ENCODE measurements around the gene TSPAN18. TPM values are rescaled to one million over a fixed set of nuclear protein-coding genes. Genes with fewer than 3 reads are reported as not detected.

TSPAN18 gene
- total RNA-seq, 1 donor from 2014 or later, result 31.7 TPM

DNA sequence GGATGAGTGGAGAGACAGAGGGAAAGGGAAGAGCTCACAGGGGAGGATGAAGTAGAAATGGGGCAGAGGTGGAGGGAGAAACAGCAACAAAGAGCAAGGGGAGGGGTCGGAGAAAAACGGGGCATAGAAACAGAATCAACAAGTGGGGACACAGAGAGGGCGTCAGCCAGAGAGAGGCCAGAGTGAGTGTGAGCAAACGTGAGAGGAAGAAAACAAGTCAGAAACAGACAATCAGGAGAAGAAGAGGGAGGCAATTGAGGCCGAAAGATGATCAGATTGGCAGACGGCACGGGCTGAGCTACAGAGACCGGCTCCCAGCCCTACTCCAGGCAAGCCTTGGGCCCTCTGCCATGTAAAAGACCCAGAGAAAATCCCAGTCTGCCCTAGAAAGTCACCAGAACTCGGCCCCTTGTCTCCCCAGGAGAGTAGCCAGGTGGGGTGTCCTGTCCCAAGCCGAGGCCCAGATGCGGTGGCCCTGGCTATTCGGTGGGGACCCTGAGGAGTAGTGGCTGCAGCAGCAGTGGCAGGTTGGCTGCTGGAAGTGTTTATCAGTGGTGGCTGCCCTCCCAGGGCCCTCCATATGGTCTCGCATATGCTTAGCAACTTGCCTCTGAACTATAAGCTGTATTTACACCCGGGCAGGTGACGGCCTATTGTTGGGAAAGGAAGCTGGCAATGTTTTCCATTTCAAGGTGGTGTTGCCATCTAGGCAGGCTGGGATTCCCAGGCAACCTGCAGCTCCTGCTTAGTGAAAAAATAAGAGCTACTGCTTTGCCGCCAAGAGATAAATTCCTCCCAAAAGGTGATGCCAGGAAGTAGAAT, 14.8 kb upstream of the TSPAN18 start:
- Histone ChIP-seq H2AFZ (ENCODE audit: low read depth, low read length) (no peak overlapping the region), H3K4me2 (ENCODE audit: low read length) (no peak overlapping the region), H3K79me2 (ENCODE audit: insufficient read depth, low read length) (no peaks in the 10 kb centered on the region), H3K4me3 (ENCODE audit: insufficient read depth, low read depth, low read length) (no peak overlapping the region), H4K20me1 (ENCODE audit: insufficient read depth, low read length) (no peaks in the 10 kb centered on the region), H3K27me3 (ENCODE audit: insufficient read depth, low read length) (peaks cover 19% of the 10 kb centered on the region), H3K27ac (ENCODE audit: low read depth, low read length) (no peak overlapping the region), H3K4me1 (ENCODE audit: insufficient read depth, low read length) (no peaks in the 10 kb centered on the region), H3K9ac (ENCODE audit: low read length) (no peak overlapping the region), H3K9me3 (ENCODE audit: insufficient read depth, low read depth, low read length) (no peaks in the 10 kb centered on the region), H3K36me3 (ENCODE audit: insufficient read depth, low read length) (no peaks in the 10 kb centered on the region)
- no peak overlapping the region for H3K27ac Mint-ChIP-seq (ENCODE audit: unreplicated experiment)
- H3K4me3 Mint-ChIP-seq (ENCODE audit: unreplicated experiment), result no peak overlapping the region
- DNase-seq (ENCODE audit: low read depth), result no peak
- TF ChIP-seq, protein P1, sequence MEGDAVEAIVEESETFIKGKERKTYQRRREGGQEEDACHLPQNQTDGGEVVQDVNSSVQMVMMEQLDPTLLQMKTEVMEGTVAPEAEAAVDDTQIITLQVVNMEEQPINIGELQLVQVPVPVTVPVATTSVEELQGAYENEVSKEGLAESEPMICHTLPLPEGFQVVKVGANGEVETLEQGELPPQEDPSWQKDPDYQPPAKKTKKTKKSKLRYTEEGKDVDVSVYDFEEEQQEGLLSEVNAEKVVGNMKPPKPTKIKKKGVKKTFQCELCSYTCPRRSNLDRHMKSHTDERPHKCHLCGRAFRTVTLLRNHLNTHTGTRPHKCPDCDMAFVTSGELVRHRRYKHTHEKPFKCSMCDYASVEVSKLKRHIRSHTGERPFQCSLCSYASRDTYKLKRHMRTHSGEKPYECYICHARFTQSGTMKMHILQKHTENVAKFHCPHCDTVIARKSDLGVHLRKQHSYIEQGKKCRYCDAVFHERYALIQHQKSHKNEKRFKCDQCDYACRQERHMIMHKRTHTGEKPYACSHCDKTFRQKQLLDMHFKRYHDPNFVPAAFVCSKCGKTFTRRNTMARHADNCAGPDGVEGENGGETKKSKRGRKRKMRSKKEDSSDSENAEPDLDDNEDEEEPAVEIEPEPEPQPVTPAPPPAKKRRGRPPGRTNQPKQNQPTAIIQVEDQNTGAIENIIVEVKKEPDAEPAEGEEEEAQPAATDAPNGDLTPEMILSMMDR (IDR thresholded peaks at IDR 0.05; ENCODE audit: insufficient read depth, low read depth, low read length), result no peak
- no peak for TF ChIP-seq EZH2 (IDR thresholded peaks at IDR 0.05; ENCODE audit: insufficient read depth, low read length)
- no peaks in the 10 kb centered on the region for H3K36me3 Mint-ChIP-seq (ENCODE audit: low read depth, unreplicated experiment)
- H3K27me3 Mint-ChIP-seq (ENCODE audit: low read depth, unreplicated experiment), result peaks cover 51% of the 10 kb centered on the region
- peaks cover 17% of the 10 kb centered on the region for H3K4me1 Mint-ChIP-seq (ENCODE audit: low read depth, unreplicated experiment)
- H3K9me3 Mint-ChIP-seq (ENCODE audit: unreplicated experiment), result peaks cover 10% of the 10 kb centered on the region
- FAIRE-seq, result no peak

DNA sequence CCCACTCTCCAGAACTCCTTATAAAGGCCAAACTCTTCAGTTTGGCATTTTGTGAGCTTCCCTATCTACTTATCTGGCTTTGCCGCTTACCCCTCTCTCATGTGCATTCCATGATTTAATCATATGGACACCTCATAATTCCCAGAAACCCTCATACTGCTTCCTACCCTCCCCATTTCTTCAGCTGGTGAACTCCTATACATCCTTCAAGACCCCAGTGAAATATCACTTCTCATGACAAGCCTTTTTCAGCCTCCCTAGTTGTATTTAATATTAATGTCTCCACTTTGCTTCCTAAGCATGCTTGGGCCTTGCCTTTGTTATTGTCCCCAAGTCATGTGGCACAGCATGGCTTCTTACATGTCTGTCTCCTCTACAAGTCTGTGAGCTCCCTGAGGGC, 13.7 kb upstream of the TSPAN18 start:
- Histone ChIP-seq H3K4me2 (ENCODE audit: low read length) (no peak overlapping the region), H4K20me1 (ENCODE audit: insufficient read depth, low read length) (no peaks in the 10 kb centered on the region), H3K27me3 (ENCODE audit: insufficient read depth, low read length) (peaks cover 22% of the 10 kb centered on the region), H2AFZ (ENCODE audit: low read depth, low read length) (no peak overlapping the region), H3K36me3 (ENCODE audit: insufficient read depth, low read length) (no peaks in the 10 kb centered on the region), H3K79me2 (ENCODE audit: insufficient read depth, low read length) (no peaks in the 10 kb centered on the region), H3K9me3 (ENCODE audit: insufficient read depth, low read depth, low read length) (no peaks in the 10 kb centered on the region), H3K4me1 (ENCODE audit: insufficient read depth, low read length) (no peaks in the 10 kb centered on the region), H3K4me3 (ENCODE audit: insufficient read depth, low read depth, low read length) (no peak overlapping the region), H3K9ac (ENCODE audit: low read length) (no peak overlapping the region), H3K27ac (ENCODE audit: low read depth, low read length) (no peak overlapping the region)
- TF ChIP-seq, protein P1 (IDR thresholded peaks at IDR 0.05; ENCODE audit: insufficient read depth, low read depth, low read length), result no peak
- no peak for TF ChIP-seq EZH2 (IDR thresholded peaks at IDR 0.05; ENCODE audit: insufficient read depth, low read length)
- Mint-ChIP-seq H3K4me3 (ENCODE audit: unreplicated experiment) (no peak overlapping the region), H3K4me1 (ENCODE audit: low read depth, unreplicated experiment) (peaks cover 17% of the 10 kb centered on the region), H3K9me3 (ENCODE audit: unreplicated experiment) (peaks cover 8% of the 10 kb centered on the region), H3K27ac (ENCODE audit: unreplicated experiment) (no peak overlapping the region), H3K36me3 (ENCODE audit: low read depth, unreplicated experiment) (no peaks in the 10 kb centered on the region), H3K27me3 (ENCODE audit: low read depth, unreplicated experiment) (peaks cover 61% of the 10 kb centered on the region)
- FAIRE-seq (no peak), DNase-seq (ENCODE audit: low read depth) (no peak)

DNA sequence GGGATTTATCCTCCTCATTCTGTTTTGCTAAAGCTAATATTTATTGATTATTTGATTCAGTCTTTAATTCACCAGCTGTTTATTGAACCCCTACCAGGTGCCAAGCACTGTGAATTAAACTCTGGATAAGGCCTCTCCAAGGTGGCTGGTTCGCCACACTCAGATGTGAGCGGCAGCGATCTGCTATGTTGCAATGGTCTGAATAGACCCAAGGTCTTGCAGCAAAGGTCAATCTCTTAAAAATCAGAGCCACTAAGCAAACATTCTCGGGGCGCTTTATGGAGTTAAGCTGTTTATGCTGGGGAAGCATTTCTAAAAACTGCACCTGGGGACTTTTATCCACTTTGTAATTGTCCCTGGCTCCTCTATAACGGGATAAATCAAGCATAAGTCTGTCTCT, 10.5 kb upstream of the TSPAN18 start:
- Histone ChIP-seq H3K9ac (ENCODE audit: low read length) (no peak overlapping the region), H3K27ac (ENCODE audit: low read depth, low read length) (no peak overlapping the region), H3K4me2 (ENCODE audit: low read length) (no peak overlapping the region), H4K20me1 (ENCODE audit: insufficient read depth, low read length) (no peaks in the 10 kb centered on the region), H2AFZ (ENCODE audit: low read depth, low read length) (no peak overlapping the region), H3K79me2 (ENCODE audit: insufficient read depth, low read length) (no peaks in the 10 kb centered on the region), H3K9me3 (ENCODE audit: insufficient read depth, low read depth, low read length) (no peaks in the 10 kb centered on the region), H3K4me3 (ENCODE audit: insufficient read depth, low read depth, low read length) (no peak overlapping the region), H3K27me3 (ENCODE audit: insufficient read depth, low read length) (peaks cover 23% of the 10 kb centered on the region), H3K4me1 (ENCODE audit: insufficient read depth, low read length) (no peaks in the 10 kb centered on the region), H3K36me3 (ENCODE audit: insufficient read depth, low read length) (no peaks in the 10 kb centered on the region)
- no peak overlapping the region for H3K27ac Mint-ChIP-seq (ENCODE audit: unreplicated experiment)
- peaks cover 74% of the 10 kb centered on the region for H3K27me3 Mint-ChIP-seq (ENCODE audit: low read depth, unreplicated experiment)
- H3K4me3 Mint-ChIP-seq (ENCODE audit: unreplicated experiment), result no peak overlapping the region
- TF ChIP-seq EZH2 (IDR thresholded peaks at IDR 0.05; ENCODE audit: insufficient read depth, low read length), result no peak
- TF ChIP-seq, protein P1 (IDR thresholded peaks at IDR 0.05; ENCODE audit: insufficient read depth, low read depth, low read length), result no peak
- H3K36me3 Mint-ChIP-seq (ENCODE audit: low read depth, unreplicated experiment), result no peaks in the 10 kb centered on the region
- DNase-seq (ENCODE audit: low read depth), result no peak
- H3K4me1 Mint-ChIP-seq (ENCODE audit: low read depth, unreplicated experiment), result peaks cover 6% of the 10 kb centered on the region
- H3K9me3 Mint-ChIP-seq (ENCODE audit: unreplicated experiment), result peaks cover 7% of the 10 kb centered on the region
- FAIRE-seq, result no peak
